Retinal pigment epithelial cell (primary cell): ENCODE results near the gene PRDM16.
"Not testable (repeated sequence)": the region's sequence is repeated elsewhere in the genome, so short reads cannot be mapped to it uniquely, and the experiment has no call there.

ENCODE experiments used
- DNase-seq: peaks from one replicate; pipeline ENCODE4 v3.0.0-alpha.2; 2010; ENCODE audit warnings: low read depth
- H3K4me3 ChIP-seq: 2 replicates; pipeline ENCODE4 v1.5.1; 2011; ENCODE audit warnings: mild to moderate bottlenecking, low read length, control low read depth, moderate library complexity
- CTCF ChIP-seq: conservative IDR thresholded peaks from 2 replicates; pipeline ENCODE4 v1.5.1; 2011; ENCODE audit warnings: low read depth, low read length, control low read depth, inconsistent platforms

The PRDM16 gene

DNA sequence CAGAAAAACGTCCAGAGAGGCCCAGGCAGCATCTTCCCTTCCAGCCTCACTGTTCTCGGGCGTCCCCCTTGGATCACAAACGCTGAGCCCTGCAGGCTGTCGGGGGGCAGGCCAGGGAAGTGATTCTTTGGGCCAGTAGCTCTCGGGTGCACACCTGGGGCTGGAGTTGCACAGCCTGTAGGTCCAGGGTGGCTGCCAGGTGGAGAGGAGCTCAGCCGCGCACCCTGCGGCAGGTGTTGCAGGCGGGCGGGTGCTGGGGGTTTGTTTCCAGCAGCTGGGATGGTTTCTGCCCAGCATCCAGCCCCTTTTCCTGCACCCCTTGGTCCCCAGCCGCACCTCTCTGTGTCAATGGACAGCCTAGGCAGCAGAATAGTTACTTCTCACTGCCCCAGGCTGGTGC, 15.7 kb downstream of the PRDM16 start:
- no peak for DNase-seq
- no peak overlapping the region for H3K4me3 ChIP-seq

DNA sequence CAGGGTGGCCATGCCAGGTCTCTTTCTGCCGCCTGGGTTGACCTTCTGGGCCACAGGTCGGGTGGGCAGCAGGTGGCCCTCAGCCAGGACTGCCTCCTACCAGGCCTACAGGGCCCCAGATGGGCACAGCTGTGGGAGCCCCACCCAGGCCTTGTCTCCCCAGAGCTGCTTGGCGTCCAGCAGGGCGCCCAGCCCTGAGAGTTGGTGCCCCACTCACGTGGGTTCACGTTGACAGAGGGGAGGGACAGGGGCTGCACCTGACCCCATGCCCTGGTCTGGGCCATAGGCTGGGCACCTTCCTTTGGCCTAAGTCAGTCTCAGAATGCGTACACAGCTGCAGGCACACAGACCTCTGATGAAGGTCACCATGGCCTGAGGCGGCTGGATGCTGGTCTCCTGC, 16.7 kb downstream of the PRDM16 start:
- H3K4me3 ChIP-seq: no peak overlapping the region
- DNase-seq: no peak
- TF ChIP-seq CTCF: no peak

More for the DNA sequence above, 15.7 kb downstream of the PRDM16 start:
- TF ChIP-seq CTCF: no peak

DNA sequence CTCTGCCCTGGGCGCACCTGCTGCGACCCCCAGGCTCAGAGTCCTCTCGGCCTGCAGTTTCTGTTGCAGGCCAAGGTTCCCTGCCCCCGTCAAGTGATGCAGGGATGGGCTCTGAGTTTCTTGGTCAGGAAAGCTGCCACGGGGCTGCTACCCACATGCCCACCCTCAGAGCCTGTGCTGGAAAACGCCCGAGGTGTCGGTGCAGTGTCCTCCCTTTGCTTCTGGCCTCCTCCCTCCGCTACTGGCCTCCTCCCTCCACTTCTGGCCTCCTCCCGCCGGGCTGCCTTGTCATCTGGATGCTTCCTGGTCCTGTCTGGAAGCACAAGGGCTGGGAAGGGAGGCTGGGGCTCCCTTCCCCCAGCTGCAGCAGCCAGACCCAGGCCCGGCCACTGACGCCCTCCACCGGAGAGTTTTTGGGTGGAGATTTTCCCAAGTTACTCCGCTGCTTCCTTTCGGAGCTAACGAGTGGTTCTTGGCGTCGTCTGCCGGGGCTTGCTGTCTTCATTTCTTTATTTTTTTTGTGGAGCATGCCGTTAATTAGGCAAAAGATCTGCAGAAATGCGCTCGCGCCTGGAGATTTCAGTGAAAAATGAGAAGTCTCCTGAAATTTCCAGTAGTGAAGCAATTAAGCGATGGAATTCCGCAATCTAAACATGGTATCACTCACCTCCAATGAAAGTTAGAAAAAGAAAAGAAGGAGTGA, 17.4 kb downstream of the PRDM16 start:
- DNase-seq: no peak
- H3K4me3 ChIP-seq: no peak overlapping the region
- peak; percentile 7 for TF ChIP-seq CTCF

GRCh38 chr1:3087049-3087448, 18.0 kb downstream of the PRDM16 start:
- no peak overlapping the region for H3K4me3 ChIP-seq
- no peak for DNase-seq
- TF ChIP-seq CTCF: no peak

GRCh38 chr1:3087946-3088668, 19.1 kb downstream of the PRDM16 start:
- not testable (repeated sequence) for H3K4me3 ChIP-seq, DNase-seq

DNA sequence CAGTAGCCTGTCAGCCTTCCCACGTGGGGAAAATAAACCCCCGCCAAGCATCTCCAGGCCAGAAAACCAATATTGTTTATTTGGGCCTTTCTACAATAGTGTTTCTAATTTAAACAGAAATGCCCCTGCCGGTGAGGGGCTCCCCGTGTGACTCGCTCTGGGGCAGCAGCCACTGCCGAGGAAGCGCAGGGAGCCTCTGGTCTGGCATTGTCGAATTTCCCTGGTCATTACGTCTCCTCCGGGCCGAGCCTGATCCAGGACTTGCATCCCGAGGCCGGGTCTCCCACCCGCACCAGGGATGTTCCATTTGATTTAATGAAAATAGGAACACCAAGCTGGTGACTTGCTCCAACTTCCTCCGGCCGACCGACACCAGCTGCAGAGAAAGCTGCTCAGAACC, 20.5 kb downstream of the PRDM16 start:
- H3K4me3 ChIP-seq: no peak overlapping the region
- TF ChIP-seq CTCF: no peak
- DNase-seq: no peak

DNA sequence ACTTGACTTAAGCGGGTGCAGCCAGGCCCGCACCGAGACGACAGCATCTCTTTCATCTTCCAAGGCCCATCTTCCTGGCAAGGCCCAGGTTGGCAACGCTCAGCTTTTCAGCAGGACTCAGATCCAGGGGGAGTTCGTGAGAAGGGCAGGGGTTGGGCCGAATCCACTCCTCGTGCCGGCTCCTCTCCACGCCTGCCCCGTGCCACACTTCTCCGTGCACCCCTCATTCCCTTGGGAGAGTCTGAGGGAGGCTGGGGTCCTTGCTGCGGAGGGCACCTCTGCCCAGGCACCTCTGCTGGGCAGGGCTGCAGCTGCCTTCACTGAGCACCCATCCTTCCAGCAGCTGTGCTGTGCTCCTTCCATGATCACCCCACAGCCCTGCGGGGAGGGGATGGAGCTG, 22.3 kb downstream of the PRDM16 start:
- no peak overlapping the region for H3K4me3 ChIP-seq
- no peak for DNase-seq
- TF ChIP-seq CTCF: no peak
